Kidney tubule cell (primary cell): Measurements from ENCODE around the gene RPL28.
A peak's percentile ranks its signal among the peaks of the same experiment; 100 is the strongest.

Experiments
- DNase-seq: peaks from one replicate; pipeline ENCODE4 v3.0.0-alpha.2; 2018; ENCODE audit warnings: low spot score

Gene RPL28

GRCh38 chr19:55385724-55386492 is at the start of gene RPL28:
TSS of gene RPL28 (plus strand) at chr19:55385932. CDS start at chr19:55386358, 426 bp downstream.
- peak; percentile 98 for DNase-seq

GRCh38 chr19:55336101-55336500 is 49.6 kb upstream of the RPL28 start:
- DNase-seq = no peak

DNA sequence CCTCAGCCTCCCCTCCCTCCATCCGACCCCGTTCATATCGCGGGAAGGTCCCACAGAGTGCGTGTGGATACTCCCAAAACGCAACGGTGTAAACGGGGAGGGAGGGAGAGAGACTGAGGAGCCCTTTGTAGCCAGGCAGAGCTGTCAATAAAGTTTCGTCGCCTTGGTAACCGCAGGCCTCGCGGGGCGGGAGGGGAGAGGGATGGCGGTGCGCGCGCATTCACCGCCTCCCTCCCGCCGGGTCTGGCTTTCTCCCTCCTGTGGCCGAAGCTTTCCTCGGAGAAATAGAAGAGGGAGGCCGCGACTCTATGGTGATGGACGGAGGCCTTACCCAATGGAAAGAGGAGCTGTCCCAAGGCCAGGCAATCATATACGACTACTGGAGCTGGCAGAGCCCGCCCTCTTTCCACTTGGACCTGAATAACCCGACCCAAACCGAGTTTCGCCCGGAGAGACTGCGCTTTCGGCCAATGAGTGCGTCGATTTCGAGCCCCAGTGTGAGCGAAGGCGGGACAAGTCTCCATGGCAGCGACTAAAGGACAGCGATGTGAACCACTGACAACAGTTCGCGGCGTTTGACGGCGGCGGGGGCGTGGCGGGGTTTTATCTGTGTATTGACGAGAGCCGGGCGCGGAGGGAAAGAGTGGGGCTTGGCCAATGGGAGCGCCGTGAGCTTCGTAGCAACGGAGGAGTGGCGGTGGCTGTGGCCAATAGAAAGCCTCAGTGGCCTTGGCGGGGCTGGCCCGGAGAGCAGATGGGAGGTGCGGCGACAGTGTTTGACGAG is 46.4 kb upstream of the RPL28 start, which contains the start of gene KMT5C:
Gene KMT5C (plus strand): TSS at position 772 of the 784 bp plus-strand sequence. CDS start 2,061 bp downstream, outside the sequence.
- peak; percentile 100 for DNase-seq

DNA sequence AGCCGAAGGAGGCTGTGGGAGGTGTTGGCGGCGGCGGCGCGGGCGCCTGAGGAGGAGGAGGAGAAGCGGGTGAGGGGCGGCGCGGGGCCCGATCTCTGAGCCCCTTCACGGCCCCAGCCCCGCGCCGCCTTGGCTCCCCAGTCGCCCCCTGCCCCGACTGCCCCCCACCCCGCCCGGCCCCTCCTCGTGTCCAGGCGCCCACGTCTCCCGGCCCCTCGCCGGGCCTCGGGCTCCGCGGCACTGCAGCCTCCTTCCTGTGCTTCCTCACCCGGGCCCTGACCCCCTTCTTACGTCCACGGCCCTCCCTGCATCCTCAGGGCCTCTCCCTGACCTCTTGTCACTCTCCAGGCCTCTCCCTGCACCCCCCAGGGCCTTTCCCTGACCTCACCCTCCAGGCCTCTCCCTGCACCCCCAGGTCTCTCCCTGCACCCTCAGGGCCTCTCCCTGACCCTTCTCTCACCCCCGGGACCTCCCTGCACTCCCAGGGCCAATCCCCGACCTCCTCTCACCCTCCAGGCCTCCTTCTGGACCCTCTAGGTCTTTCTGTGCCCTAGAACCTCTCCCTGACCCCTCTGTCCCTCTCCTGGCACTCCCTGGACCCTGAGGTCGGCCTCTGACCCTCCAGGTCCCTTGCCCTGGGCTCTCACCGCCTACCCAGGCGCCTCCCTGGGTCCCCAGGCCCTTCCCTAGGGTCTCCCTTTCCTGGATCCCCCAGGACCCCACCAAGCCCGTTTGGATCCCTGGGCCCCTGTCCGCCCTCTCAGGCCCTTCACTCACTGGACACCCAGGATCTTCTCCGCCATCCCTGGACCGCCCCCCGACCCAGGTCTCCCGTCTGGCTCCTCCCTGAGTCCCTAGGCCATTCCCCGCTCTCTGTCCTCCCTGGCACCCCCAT is 45.6 kb upstream of the RPL28 start:
- no peak for DNase-seq

- no peak for DNase-seq
Observed at GRCh38 chr19:55340784-55341147, 45.0 kb upstream of the RPL28 start.

- peak; percentile 76 for DNase-seq
Observed at GRCh38 chr19:55341171-55341588, 44.6 kb upstream of the RPL28 start.

DNA sequence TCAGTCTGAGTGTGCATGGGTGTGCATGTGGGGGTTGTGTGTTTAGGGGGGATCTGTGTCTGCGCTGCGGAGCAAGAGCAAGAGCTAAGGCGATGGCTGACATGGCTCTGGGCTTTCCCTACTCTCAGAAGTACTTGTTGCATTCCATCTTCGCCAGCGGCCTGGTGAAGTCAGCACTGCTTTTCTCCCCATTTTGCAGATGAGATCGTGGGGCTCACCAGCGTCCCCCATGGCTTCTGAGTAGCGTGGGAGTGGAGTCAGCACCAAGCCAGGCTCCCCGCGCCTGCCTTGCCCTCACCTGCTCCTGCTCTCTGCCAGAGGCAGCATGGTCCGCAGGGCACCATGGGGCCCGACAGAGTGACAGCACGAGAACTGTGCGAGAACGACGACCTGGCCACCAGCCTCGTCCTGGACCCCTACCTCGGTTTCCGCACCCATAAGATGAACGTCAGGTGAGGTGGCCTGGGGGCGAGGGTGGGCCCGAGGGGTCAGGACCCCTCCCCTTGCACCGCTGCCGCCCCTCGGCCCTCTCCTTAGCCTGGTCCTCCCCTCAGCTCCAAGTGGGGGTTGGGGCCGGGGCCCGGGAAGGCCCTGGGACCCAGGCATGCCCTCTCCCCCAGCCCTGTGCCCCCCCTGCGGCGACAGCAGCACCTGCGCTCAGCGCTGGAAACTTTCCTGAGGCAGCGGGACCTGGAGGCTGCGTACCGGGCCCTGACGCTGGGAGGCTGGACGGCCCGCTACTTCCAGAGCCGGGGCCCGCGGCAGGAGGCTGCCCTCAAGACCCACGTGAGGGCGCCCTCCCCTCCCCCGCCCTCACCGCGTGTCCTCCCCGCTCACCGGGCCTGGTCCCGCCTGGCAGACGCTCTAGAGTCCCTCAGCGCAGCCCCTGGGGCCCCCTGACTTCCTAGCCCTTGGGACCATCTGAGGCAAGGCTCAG is 43.9 kb upstream of the RPL28 start:
- no peak for DNase-seq

DNA sequence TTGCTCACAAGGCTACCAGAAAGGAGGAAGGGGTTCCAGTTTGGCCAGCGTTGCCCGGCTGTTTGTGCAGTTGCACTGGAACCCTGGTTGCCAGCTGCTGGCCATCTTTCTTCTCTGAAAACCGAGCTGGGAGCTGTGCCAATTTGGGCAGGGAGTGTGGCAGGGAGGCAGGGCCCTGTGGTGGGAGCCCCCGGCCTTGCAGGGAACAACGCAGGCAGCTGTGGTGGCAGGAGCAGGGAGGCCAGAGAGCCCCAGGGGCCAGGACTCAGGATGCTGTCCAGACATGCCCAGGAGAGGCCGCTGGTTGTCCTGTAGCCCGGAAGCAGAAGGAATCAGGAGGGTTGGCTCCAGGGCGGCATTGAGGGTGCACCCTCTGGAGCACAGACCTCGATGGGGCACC is 41.3 kb upstream of the RPL28 start:
- DNase-seq = no peak

GRCh38 chr19:55345101-55345817 is 40.5 kb upstream of the RPL28 start:
- no peak for DNase-seq

DNA sequence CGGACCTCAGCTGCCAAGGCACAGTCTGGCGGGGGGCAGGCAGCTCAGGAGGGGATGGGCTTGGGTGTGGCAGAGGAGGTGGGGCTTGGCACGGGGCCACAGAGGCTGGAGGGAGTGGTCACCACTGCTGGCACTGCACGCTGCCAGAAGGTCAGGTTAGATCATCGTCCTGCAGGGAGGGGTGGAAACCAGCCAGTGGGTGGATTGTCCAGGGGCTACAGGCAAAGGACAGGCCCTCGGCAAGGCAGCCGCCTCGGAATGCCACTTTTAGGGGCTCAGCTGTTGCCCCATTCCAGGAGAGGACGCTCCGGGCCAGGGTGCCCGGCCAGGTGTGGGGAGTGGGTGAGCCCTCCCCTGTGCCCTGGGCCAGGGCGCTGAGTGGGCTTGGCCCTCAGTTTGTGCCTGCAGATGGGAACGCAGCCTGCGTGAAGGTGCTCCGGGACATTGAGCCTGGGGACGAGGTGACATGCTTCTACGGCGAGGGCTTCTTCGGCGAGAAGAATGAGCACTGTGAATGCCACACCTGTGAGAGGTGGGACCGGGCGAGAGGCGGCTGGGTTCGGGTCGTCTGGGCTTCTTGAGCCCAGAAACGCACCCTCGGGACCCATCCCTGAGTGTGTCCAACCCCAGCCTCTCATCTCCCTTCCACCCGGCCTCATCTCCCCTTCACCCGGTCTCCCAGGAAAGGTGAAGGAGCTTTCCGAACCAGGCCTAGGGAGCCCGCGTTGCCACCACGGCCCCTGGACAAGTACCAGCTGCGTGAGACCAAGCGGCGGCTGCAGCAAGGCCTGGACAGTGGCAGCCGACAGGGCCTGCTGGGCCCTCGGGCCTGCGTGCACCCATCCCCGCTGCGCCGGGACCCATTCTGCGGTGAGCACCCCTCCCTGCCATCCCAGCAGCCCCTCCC is 39.7 kb upstream of the RPL28 start:
- no peak for DNase-seq

GRCh38 chr19:55346725-55347441 is 38.8 kb upstream of the RPL28 start:
- DNase-seq = no peak

GRCh38 chr19:55347442-55348009 is 38.2 kb upstream of the RPL28 start:
- DNase-seq = no peak

DNA sequence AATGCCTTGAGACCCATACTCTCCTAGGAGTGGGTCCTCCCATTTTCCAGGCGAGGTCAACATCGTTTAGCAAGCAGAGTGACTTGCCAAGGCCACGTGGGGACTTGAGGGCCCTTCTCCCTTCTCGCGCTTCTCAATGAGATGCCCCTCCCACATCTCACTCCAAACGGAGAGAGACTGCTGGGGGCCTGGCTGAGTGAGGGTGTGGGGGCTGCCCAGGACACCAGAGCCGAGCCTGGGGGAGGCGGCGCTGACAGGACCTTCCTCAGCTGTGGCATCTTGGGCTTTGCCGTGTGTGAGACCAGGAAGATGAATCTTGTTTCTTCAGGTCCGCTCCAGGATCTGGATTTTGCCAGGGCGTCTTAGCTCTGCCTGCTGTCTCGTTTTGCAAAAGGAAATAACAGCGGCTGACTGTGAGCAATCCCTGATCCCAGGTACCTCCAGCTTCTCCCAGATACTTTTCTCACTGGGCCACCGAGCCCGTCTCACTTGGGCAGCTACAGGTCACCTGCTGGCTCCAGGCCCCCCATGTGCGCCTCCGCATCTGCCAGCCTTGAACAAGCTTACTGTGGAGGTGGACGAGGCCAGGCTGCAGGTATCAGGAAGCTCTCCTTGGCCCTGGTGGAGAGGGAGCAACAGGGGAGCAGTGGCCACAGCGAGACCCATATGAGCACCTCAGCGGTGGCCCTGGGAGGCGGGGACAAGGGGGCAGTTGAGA is 37.3 kb upstream of the RPL28 start:
- DNase-seq = no peak

GRCh38 chr19:55350620-55351315 is 35.0 kb upstream of the RPL28 start:
- no peak for DNase-seq

- peak; percentile 66 for DNase-seq
Observed at GRCh38 chr19:55352040-55352439, 33.7 kb upstream of the RPL28 start.

DNA sequence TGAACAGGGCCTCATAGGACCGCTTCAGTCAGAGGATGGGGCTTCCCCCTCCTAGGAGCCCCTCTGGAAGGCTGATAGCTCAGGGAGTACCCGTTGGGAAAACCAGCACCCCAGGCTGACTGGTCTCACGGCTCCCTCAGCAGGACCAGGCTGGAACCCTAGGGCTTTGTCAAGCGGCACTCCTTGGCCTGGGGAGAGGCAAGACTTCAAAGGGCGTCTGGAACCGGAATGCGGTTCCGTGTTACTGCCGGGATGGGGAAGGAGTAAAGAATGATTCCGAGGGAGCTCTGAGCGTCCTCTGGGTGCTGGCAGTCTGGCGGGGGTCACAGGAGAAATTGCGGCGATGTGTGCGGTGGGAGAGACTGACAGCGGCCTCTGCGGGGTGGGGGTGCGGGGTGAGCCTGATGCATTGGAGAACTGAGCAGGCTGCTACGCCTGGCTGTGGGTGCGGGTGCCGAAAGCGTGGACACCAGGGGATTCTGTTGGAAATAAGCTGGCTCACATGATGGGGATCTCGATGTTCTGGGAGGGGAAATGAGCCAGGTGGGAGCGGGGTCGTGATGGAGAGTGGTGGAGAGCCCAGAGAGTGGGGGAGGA is 33.1 kb upstream of the RPL28 start:
- DNase-seq = no peak

- DNase-seq = no peak
Observed at GRCh38 chr19:55353356-55353802, 32.4 kb upstream of the RPL28 start.
